ENCODE measurements around the gene CD4.

DNA sequence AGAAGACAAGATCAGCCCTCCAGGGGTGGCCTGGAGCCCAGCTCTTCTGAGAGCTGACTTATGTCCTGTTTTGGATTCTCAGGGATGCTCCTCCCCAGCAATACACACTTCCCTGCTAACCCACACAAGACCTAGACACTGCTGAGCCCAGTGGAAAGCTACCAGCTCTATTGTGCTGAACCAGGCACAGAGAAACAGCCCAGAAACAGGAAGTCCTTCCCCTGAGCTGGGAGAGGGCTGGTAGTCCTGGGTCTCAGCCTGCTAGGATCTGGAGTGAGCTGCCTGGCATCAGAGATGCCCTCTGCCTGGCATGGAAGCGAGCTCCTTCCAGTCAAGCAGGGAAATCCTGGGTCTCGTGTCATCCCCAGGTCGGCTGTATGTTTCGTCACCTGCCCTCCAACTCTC is 18.2 kb upstream of the CD4 start:
- TF ChIP-seq ZNF10 (tag by site-specific recombination; IDR thresholded peaks at IDR 0.05) (no peak), ZNF670 (tag by site-specific recombination; IDR thresholded peaks at IDR 0.05; ENCODE audit: low read depth) (no peak), YY2 (tag by site-specific recombination; IDR thresholded peaks at IDR 0.05) (no peak), ZNF830 (tag by site-specific recombination; IDR thresholded peaks at IDR 0.05; ENCODE audit: low read depth) (no peak), MYNN (tag by site-specific recombination; IDR thresholded peaks at IDR 0.05; ENCODE audit: borderline replicate concordance) (no peak), ZEB2 (tag by site-specific recombination; IDR thresholded peaks at IDR 0.05) (no peak), ZFP69B (tag by site-specific recombination; IDR thresholded peaks at IDR 0.05) (no peak), TCF7L2 (IDR thresholded peaks at IDR 0.05; ENCODE audit: borderline replicate concordance, low read depth, low read length) (no peak), SP3 (tag by site-specific recombination; IDR thresholded peaks at IDR 0.05) (no peak), ZNF792 (tag by site-specific recombination; IDR thresholded peaks at IDR 0.05) (no peak)
- TF ChIP-seq, protein P1, sequence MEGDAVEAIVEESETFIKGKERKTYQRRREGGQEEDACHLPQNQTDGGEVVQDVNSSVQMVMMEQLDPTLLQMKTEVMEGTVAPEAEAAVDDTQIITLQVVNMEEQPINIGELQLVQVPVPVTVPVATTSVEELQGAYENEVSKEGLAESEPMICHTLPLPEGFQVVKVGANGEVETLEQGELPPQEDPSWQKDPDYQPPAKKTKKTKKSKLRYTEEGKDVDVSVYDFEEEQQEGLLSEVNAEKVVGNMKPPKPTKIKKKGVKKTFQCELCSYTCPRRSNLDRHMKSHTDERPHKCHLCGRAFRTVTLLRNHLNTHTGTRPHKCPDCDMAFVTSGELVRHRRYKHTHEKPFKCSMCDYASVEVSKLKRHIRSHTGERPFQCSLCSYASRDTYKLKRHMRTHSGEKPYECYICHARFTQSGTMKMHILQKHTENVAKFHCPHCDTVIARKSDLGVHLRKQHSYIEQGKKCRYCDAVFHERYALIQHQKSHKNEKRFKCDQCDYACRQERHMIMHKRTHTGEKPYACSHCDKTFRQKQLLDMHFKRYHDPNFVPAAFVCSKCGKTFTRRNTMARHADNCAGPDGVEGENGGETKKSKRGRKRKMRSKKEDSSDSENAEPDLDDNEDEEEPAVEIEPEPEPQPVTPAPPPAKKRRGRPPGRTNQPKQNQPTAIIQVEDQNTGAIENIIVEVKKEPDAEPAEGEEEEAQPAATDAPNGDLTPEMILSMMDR (tag by site-specific recombination; IDR thresholded peaks at IDR 0.05): no peak
- TF ChIP-seq, protein P2, sequence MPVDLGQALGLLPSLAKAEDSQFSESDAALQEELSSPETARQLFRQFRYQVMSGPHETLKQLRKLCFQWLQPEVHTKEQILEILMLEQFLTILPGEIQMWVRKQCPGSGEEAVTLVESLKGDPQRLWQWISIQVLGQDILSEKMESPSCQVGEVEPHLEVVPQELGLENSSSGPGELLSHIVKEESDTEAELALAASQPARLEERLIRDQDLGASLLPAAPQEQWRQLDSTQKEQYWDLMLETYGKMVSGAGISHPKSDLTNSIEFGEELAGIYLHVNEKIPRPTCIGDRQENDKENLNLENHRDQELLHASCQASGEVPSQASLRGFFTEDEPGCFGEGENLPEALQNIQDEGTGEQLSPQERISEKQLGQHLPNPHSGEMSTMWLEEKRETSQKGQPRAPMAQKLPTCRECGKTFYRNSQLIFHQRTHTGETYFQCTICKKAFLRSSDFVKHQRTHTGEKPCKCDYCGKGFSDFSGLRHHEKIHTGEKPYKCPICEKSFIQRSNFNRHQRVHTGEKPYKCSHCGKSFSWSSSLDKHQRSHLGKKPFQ (tag by site-specific recombination; IDR thresholded peaks at IDR 0.05): no peak
- TF ChIP-seq, protein P3, sequence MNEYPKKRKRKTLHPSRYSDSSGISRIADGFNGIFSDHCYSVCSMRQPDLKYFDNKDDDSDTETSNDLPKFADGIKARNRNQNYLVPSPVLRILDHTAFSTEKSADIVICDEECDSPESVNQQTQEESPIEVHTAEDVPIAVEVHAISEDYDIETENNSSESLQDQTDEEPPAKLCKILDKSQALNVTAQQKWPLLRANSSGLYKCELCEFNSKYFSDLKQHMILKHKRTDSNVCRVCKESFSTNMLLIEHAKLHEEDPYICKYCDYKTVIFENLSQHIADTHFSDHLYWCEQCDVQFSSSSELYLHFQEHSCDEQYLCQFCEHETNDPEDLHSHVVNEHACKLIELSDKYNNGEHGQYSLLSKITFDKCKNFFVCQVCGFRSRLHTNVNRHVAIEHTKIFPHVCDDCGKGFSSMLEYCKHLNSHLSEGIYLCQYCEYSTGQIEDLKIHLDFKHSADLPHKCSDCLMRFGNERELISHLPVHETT (tag by site-specific recombination; IDR thresholded peaks at IDR 0.05): no peak
